ENCODE results near the gene HSD3B7. TPM values are rescaled to one million over a fixed set of nuclear protein-coding genes. Genes with fewer than 3 reads are reported as not detected.

The HSD3B7 gene
- total and polyA plus RNA-seq, 2 donors (not counting 1 experiment from before 2014, with no cell fraction given), result 0.89 to 1.2 TPM

DNA sequence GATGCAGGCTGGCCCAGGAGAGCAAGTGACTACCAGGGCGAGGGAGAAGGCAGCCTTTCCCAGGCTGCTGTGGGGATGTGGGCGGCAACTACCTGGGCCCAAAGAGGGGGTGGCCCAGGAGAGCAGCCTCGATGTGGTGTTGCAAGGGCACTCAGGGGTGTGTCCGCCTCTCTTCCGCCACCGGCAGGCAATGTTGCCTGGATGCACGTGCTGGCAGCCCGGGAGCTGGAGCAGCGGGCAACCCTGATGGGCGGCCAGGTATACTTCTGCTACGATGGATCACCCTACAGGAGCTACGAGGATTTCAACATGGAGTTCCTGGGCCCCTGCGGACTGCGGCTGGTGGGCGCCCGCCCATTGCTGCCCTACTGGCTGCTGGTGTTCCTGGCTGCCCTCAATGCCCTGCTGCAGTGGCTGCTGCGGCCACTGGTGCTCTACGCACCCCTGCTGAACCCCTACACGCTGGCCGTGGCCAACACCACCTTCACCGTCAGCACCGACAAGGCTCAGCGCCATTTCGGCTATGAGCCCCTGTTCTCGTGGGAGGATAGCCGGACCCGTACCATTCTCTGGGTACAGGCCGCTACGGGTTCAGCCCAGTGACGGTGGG, 2.7 kb downstream of the HSD3B7 start:
- DNase-seq, result no peak
- no peaks in the 10 kb centered on the region for H3K4me1 Mint-ChIP-seq
- ATAC-seq (ENCODE audit: low read depth), result no peak
- H3K27me3 Mint-ChIP-seq, result no peaks in the 10 kb centered on the region
- Histone ChIP-seq H3K4me3 (ENCODE audit: control extremely low read depth in 1 of 5, extremely low read depth in 1 of 5, insufficient read depth in 1 of 5, low read depth in 2 of 5, low read length in 4 of 5) (no peak overlapping the region), H3K36me3 (replicated peaks in 1 of 2; ENCODE audit: control extremely low read depth in 1 of 2, control insufficient read depth in 1 of 2, extremely low read depth in 1 of 2, insufficient read depth in 2 of 2, low read length in 1 of 2) (peaks cover 0 to 13% of the 10 kb centered on the region in 2 experiments), H3K9me3 (ENCODE audit: control extremely low read depth in 1 of 3, control insufficient read depth in 2 of 3, insufficient read depth in 1 of 3, low read length in 2 of 3) (no peaks in the 10 kb centered on the region), H3K27ac (ENCODE audit: low read length in 2 of 2) (no peak overlapping the region), H3K27me3 (replicated peaks in 1 of 4; ENCODE audit: control extremely low read depth in 1 of 4, control insufficient read depth in 3 of 4, insufficient read depth in 4 of 4, low read length in 3 of 4) (no peaks in the 10 kb centered on the region), H3K4me1 (ENCODE audit: control insufficient read depth in 2 of 2, insufficient read depth in 2 of 2, low read length in 2 of 2) (peaks cover 3 to 6% of the 10 kb centered on the region in 2 donors), H3K4me2 (replicated peaks; ENCODE audit: low read depth, low read length, poor library complexity, severe bottlenecking) (no peak overlapping the region), H4K20me1 (ENCODE audit: control insufficient read depth, insufficient read depth, low read length, poor library complexity, severe bottlenecking) (no peaks in the 10 kb centered on the region), H2AFZ (ENCODE audit: insufficient read depth, low read depth, low read length, poor library complexity, severe bottlenecking) (no peak overlapping the region), H3K9ac (ENCODE audit: low read length) (no peak overlapping the region), H3K79me2 (ENCODE audit: control insufficient read depth, insufficient read depth, low read length) (no peaks in the 10 kb centered on the region)
- WGBS (ENCODE audit: insufficient coverage), result 96% methylated on average over 30 of the region's 30 CpGs
- no peak overlapping the region for H3K4me3 Mint-ChIP-seq
- H3K9me3 Mint-ChIP-seq (ENCODE audit: insufficient read depth), result no peaks in the 10 kb centered on the region
- intact Hi-C loops (cut with micrococcal nuclease), result loop anchor here (5.0 kb wide), 1 partner anchor 170 kb away; no protein-coding TSS in a partner anchor
- TF ChIP-seq EZH2 (IDR thresholded peaks at IDR 0.05; ENCODE audit: borderline replicate concordance, insufficient read depth, low read depth, low read length, poor library complexity, severe bottlenecking), result no peak
- TF ChIP-seq, protein P1, sequence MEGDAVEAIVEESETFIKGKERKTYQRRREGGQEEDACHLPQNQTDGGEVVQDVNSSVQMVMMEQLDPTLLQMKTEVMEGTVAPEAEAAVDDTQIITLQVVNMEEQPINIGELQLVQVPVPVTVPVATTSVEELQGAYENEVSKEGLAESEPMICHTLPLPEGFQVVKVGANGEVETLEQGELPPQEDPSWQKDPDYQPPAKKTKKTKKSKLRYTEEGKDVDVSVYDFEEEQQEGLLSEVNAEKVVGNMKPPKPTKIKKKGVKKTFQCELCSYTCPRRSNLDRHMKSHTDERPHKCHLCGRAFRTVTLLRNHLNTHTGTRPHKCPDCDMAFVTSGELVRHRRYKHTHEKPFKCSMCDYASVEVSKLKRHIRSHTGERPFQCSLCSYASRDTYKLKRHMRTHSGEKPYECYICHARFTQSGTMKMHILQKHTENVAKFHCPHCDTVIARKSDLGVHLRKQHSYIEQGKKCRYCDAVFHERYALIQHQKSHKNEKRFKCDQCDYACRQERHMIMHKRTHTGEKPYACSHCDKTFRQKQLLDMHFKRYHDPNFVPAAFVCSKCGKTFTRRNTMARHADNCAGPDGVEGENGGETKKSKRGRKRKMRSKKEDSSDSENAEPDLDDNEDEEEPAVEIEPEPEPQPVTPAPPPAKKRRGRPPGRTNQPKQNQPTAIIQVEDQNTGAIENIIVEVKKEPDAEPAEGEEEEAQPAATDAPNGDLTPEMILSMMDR (IDR thresholded peaks at IDR 0.05), result no peak
- POLR2A ChIA-PET, result no interaction called here
- H3K27ac Mint-ChIP-seq, result no peak overlapping the region
- CTCF ChIA-PET, result interaction anchor here (0.6 to 1.3 kb wide), 4 partner anchors 15 to 346 kb away, joined by 3 to 5 read pairs (median 3); no protein-coding TSS in a partner anchor

DNA sequence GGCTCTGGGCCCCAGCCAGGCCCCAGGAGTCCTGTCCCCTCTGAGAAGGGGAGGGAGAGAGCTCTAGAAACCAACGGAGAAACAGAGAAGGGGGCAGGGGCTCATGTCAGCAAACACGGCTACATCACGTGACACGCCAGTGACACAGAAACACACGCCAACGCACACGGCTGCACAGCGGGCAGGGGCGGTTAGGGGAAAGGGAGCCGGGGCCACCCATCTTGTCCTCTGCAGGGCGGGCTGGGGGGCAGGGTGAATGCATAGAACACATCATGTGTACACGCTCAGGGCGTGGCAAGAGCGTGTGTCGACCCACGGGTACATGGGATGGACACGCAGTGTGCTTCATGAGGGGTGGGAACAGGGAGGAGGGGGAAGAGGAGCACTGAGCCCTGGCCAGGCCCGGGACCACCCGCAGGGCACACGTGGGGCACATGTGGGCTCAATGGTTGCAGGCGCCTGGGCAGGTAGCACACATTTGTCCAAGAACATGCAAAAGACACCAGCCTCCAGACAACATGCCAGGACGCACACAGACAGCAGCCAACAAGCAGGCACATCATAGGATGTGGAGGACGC, 4.6 kb downstream of the HSD3B7 start:
- Histone ChIP-seq H3K9me3 (ENCODE audit: control extremely low read depth in 1 of 3, control insufficient read depth in 2 of 3, insufficient read depth in 1 of 3, low read length in 2 of 3) (no peaks in the 10 kb centered on the region), H3K27me3 (replicated peaks in 1 of 4; ENCODE audit: control extremely low read depth in 1 of 4, control insufficient read depth in 3 of 4, insufficient read depth in 4 of 4, low read length in 3 of 4) (no peaks in the 10 kb centered on the region), H3K9ac (ENCODE audit: low read length) (no peak overlapping the region), H3K4me3 (ENCODE audit: control extremely low read depth in 1 of 5, extremely low read depth in 1 of 5, insufficient read depth in 1 of 5, low read depth in 2 of 5, low read length in 4 of 5) (no peak overlapping the region), H3K4me2 (replicated peaks; ENCODE audit: low read depth, low read length, poor library complexity, severe bottlenecking) (no peak overlapping the region), H3K79me2 (ENCODE audit: control insufficient read depth, insufficient read depth, low read length) (no peaks in the 10 kb centered on the region), H2AFZ (ENCODE audit: insufficient read depth, low read depth, low read length, poor library complexity, severe bottlenecking) (no peak overlapping the region), H3K4me1 (ENCODE audit: control insufficient read depth in 2 of 2, insufficient read depth in 2 of 2, low read length in 2 of 2) (peaks cover 3 to 6% of the 10 kb centered on the region in 2 donors), H3K27ac (ENCODE audit: low read length in 2 of 2) (no peak overlapping the region), H3K36me3 (replicated peaks in 1 of 2; ENCODE audit: control extremely low read depth in 1 of 2, control insufficient read depth in 1 of 2, extremely low read depth in 1 of 2, insufficient read depth in 2 of 2, low read length in 1 of 2) (peaks cover 0 to 1% of the 10 kb centered on the region in 2 experiments), H4K20me1 (ENCODE audit: control insufficient read depth, insufficient read depth, low read length, poor library complexity, severe bottlenecking) (no peaks in the 10 kb centered on the region)
- CTCF ChIA-PET, result no interaction called here
- POLR2A ChIA-PET, result no interaction called here
- TF ChIP-seq, protein P1 (IDR thresholded peaks at IDR 0.05), result no peak
- no peak for TF ChIP-seq EZH2 (IDR thresholded peaks at IDR 0.05; ENCODE audit: borderline replicate concordance, insufficient read depth, low read depth, low read length, poor library complexity, severe bottlenecking)
- DNase-seq (no peak), ATAC-seq (ENCODE audit: low read depth) (no peak)
- Mint-ChIP-seq H3K27me3 (no peaks in the 10 kb centered on the region), H3K4me3 (no peak overlapping the region), H3K9me3 (ENCODE audit: insufficient read depth) (no peaks in the 10 kb centered on the region), H3K4me1 (no peaks in the 10 kb centered on the region), H3K27ac (no peak overlapping the region)
- 95% methylated on average over 21 of the region's 23 CpGs for WGBS (ENCODE audit: insufficient coverage)
- intact Hi-C loops (cut with micrococcal nuclease), result loop anchor here (5.0 kb wide), 1 partner anchor 168 kb away; no protein-coding TSS in a partner anchor
